ENCODE measurements around the gene LMO3. TPM values are rescaled to one million over a fixed set of nuclear protein-coding genes. Genes with fewer than 3 reads are reported as not detected.

The LMO3 gene
- total RNA-seq, 1 donor from 2014 or later, result 0.98 TPM

DNA sequence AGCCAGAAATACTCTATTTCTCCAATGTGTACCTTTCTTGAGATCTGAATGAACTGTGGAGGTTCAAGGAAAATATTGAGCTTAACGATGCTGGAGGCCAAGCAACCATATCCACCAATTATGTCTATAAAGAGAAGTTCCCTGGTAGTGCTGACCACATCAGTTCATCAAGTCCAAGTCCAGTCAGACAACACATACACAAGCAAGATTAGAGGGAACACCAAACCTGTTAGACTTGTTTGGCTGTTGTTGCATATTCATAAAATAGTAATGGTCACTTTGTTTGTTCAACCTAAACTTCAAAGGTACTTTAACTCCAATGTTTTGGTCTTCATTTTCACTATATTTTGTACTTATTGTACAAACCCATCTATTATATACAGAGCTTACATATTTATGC lies 81.6 kb downstream of the LMO3 start:
- H3K27me3 Mint-ChIP-seq (ENCODE audit: low read depth, unreplicated experiment), result no peaks in the 10 kb centered on the region
- TF ChIP-seq, protein P1, sequence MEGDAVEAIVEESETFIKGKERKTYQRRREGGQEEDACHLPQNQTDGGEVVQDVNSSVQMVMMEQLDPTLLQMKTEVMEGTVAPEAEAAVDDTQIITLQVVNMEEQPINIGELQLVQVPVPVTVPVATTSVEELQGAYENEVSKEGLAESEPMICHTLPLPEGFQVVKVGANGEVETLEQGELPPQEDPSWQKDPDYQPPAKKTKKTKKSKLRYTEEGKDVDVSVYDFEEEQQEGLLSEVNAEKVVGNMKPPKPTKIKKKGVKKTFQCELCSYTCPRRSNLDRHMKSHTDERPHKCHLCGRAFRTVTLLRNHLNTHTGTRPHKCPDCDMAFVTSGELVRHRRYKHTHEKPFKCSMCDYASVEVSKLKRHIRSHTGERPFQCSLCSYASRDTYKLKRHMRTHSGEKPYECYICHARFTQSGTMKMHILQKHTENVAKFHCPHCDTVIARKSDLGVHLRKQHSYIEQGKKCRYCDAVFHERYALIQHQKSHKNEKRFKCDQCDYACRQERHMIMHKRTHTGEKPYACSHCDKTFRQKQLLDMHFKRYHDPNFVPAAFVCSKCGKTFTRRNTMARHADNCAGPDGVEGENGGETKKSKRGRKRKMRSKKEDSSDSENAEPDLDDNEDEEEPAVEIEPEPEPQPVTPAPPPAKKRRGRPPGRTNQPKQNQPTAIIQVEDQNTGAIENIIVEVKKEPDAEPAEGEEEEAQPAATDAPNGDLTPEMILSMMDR (IDR thresholded peaks at IDR 0.05; ENCODE audit: insufficient read depth, low read depth, low read length), result no peak
- no peak for TF ChIP-seq EZH2 (IDR thresholded peaks at IDR 0.05; ENCODE audit: insufficient read depth, low read length)
- H3K4me3 ChIP-seq (ENCODE audit: insufficient read depth, low read depth, low read length), result no peak overlapping the region

DNA sequence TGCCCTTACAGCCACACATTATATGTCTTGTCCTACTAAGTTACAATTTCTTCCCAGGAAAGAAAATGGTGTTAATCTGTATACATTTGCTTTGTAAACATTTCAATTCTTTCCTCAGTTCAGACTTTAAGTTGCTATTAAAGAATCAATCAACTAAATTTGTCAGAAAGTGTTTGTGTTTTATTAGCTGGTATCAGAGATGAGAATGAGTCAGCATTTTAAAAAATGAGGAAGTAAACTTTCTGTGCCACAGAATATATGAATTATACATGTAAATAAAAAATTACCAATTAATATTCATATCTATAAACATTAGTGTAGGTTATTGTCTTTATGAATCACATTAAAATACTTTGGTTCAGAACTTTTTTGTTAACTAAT lies 82.0 kb downstream of the LMO3 start:
- Histone ChIP-seq H3K4me1 (ENCODE audit: insufficient read depth, low read length) (no peaks in the 10 kb centered on the region), H3K79me2 (ENCODE audit: insufficient read depth, low read length) (no peaks in the 10 kb centered on the region), H3K27me3 (ENCODE audit: insufficient read depth, low read length) (no peaks in the 10 kb centered on the region), H4K20me1 (ENCODE audit: insufficient read depth, low read length) (no peaks in the 10 kb centered on the region), H3K9ac (ENCODE audit: low read length) (no peak overlapping the region), H2AFZ (ENCODE audit: low read depth, low read length) (no peak overlapping the region), H3K36me3 (ENCODE audit: insufficient read depth, low read length) (no peaks in the 10 kb centered on the region), H3K9me3 (ENCODE audit: insufficient read depth, low read depth, low read length) (no peaks in the 10 kb centered on the region), H3K27ac (ENCODE audit: low read depth, low read length) (no peak overlapping the region), H3K4me3 (ENCODE audit: insufficient read depth, low read depth, low read length) (no peak overlapping the region), H3K4me2 (ENCODE audit: low read length) (no peak overlapping the region)
- Mint-ChIP-seq H3K27me3 (ENCODE audit: low read depth, unreplicated experiment) (no peaks in the 10 kb centered on the region), H3K27ac (ENCODE audit: unreplicated experiment) (no peak overlapping the region), H3K36me3 (ENCODE audit: low read depth, unreplicated experiment) (no peaks in the 10 kb centered on the region), H3K9me3 (ENCODE audit: unreplicated experiment) (no peaks in the 10 kb centered on the region), H3K4me3 (ENCODE audit: unreplicated experiment) (no peak overlapping the region), H3K4me1 (ENCODE audit: low read depth, unreplicated experiment) (peaks cover 9% of the 10 kb centered on the region)
- FAIRE-seq (no peak), DNase-seq (ENCODE audit: low read depth) (no peak)
- TF ChIP-seq, protein P1 (IDR thresholded peaks at IDR 0.05; ENCODE audit: insufficient read depth, low read depth, low read length), result no peak
- TF ChIP-seq EZH2 (IDR thresholded peaks at IDR 0.05; ENCODE audit: insufficient read depth, low read length), result no peak

More for the DNA sequence above, 81.6 kb downstream of the LMO3 start:
- H3K4me2 ChIP-seq (ENCODE audit: low read length), result no peak overlapping the region
- no peaks in the 10 kb centered on the region for H3K36me3 ChIP-seq (ENCODE audit: insufficient read depth, low read length)
- Mint-ChIP-seq H3K36me3 (ENCODE audit: low read depth, unreplicated experiment) (no peaks in the 10 kb centered on the region), H3K27ac (ENCODE audit: unreplicated experiment) (no peak overlapping the region), H3K4me3 (ENCODE audit: unreplicated experiment) (no peak overlapping the region), H3K9me3 (ENCODE audit: unreplicated experiment) (no peaks in the 10 kb centered on the region), H3K4me1 (ENCODE audit: low read depth, unreplicated experiment) (peaks cover 9% of the 10 kb centered on the region)
- no peak overlapping the region for H3K9ac ChIP-seq (ENCODE audit: low read length)
- H3K27ac ChIP-seq (ENCODE audit: low read depth, low read length), result no peak overlapping the region
- no peaks in the 10 kb centered on the region for H3K27me3 ChIP-seq (ENCODE audit: insufficient read depth, low read length)
- H3K9me3 ChIP-seq (ENCODE audit: insufficient read depth, low read depth, low read length), result no peaks in the 10 kb centered on the region
- DNase-seq (ENCODE audit: low read depth) (no peak), FAIRE-seq (no peak)
- no peaks in the 10 kb centered on the region for H4K20me1 ChIP-seq (ENCODE audit: insufficient read depth, low read length)
- H2AFZ ChIP-seq (ENCODE audit: low read depth, low read length), result no peak overlapping the region
- no peaks in the 10 kb centered on the region for H3K4me1 ChIP-seq (ENCODE audit: insufficient read depth, low read length)
- no peaks in the 10 kb centered on the region for H3K79me2 ChIP-seq (ENCODE audit: insufficient read depth, low read length)

DNA sequence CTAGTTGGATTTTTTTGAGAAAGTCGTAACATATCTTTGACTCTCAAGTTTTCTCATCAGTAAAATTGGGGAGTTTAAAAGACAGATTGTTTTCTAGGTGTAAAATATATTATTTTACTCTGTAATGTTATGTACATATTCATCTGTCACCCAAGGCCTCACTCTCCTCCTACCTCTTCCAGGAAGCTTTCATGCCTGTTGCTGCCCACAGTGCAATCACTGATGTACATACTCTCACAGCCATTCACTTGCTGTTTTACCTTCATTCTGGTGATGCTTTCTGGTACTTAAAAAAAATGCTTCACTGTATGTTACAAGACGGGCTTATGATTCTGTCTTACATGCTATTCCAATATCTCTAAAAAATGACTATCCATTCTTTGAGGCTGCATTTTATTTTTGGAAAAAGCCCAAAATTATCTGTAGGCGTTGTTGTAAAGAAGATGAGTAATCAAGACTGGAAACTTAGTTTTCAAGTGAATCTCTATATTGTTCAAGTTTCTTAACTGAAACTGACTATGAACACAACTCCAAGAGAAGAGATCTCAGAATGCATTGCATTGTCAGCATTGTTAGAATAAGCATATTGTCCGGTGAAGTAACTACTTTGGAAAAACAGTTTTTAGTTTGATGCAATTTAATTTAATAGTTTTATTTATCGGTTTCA lies 82.5 kb downstream of the LMO3 start:
- H3K36me3 ChIP-seq (ENCODE audit: insufficient read depth, low read length), result no peaks in the 10 kb centered on the region
- FAIRE-seq, result no peak
- H3K79me2 ChIP-seq (ENCODE audit: insufficient read depth, low read length), result no peaks in the 10 kb centered on the region
- no peak overlapping the region for H3K9ac ChIP-seq (ENCODE audit: low read length)
- H3K4me3 ChIP-seq (ENCODE audit: insufficient read depth, low read depth, low read length), result no peak overlapping the region
- no peaks in the 10 kb centered on the region for H3K9me3 ChIP-seq (ENCODE audit: insufficient read depth, low read depth, low read length)
- no peaks in the 10 kb centered on the region for H3K4me1 ChIP-seq (ENCODE audit: insufficient read depth, low read length)
- no peak overlapping the region for H3K4me2 ChIP-seq (ENCODE audit: low read length)
- no peaks in the 10 kb centered on the region for H3K9me3 Mint-ChIP-seq (ENCODE audit: unreplicated experiment)
- no peak overlapping the region for H3K27ac ChIP-seq (ENCODE audit: low read depth, low read length)
- no peaks in the 10 kb centered on the region for H3K27me3 Mint-ChIP-seq (ENCODE audit: low read depth, unreplicated experiment)
- no peak overlapping the region for H3K4me3 Mint-ChIP-seq (ENCODE audit: unreplicated experiment)
- H3K36me3 Mint-ChIP-seq (ENCODE audit: low read depth, unreplicated experiment), result no peaks in the 10 kb centered on the region
- H2AFZ ChIP-seq (ENCODE audit: low read depth, low read length), result no peak overlapping the region
- H3K27ac Mint-ChIP-seq (ENCODE audit: unreplicated experiment), result no peak overlapping the region
- H4K20me1 ChIP-seq (ENCODE audit: insufficient read depth, low read length), result no peaks in the 10 kb centered on the region
- TF ChIP-seq, protein P1 (IDR thresholded peaks at IDR 0.05; ENCODE audit: insufficient read depth, low read depth, low read length), result no peak
- no peak for TF ChIP-seq EZH2 (IDR thresholded peaks at IDR 0.05; ENCODE audit: insufficient read depth, low read length)
- H3K27me3 ChIP-seq (ENCODE audit: insufficient read depth, low read length), result no peaks in the 10 kb centered on the region
- peak; percentile 4 for DNase-seq (ENCODE audit: low read depth)
- peaks cover 9% of the 10 kb centered on the region for H3K4me1 Mint-ChIP-seq (ENCODE audit: low read depth, unreplicated experiment)

Data from astrocyte (in vitro differentiated cells and primary cell).